Stimulated activated CD8-positive, alpha-beta memory T cell treated with anti-CD3 and anti-CD28 coated beads, Interleukin-4, amount 100 ng/mL, for 24 hours (primary cell): ENCODE results near the gene IFI30.
A peak's percentile ranks its signal among the peaks of the same experiment; 100 is the strongest.

Source experiments
- DNase-seq: peaks from one replicate; pipeline ENCODE4 v3.0.0-alpha.2; 2020; ENCODE audit warnings: low read depth

Gene IFI30

GRCh38 chr19:18173572-18174288 lies at the start of gene IFI30:
Gene IFI30, plus strand, starts transcription at chr19:18173813. Its CDS starts 29 bp downstream, at chr19:18173842.
- DNase-seq, result no peak

GRCh38 chr19:18123819-18124218 lies 49.8 kb upstream of the IFI30 start:
- DNase-seq, result no peak

- no peak for DNase-seq
Observed at GRCh38 chr19:18126097-18126496, 47.5 kb upstream of the IFI30 start.

- no peak for DNase-seq
Observed at GRCh38 chr19:18128044-18128443, 45.6 kb upstream of the IFI30 start.

- no peak for DNase-seq
Observed at GRCh38 chr19:18128805-18129204, 44.8 kb upstream of the IFI30 start.

GRCh38 chr19:18130523-18131242 lies 42.9 kb upstream of the IFI30 start:
- no peak for DNase-seq

GRCh38 chr19:18131841-18132596 lies 41.6 kb upstream of the IFI30 start:
- no peak for DNase-seq

- no peak for DNase-seq
Observed at GRCh38 chr19:18135712-18136584, 37.7 kb upstream of the IFI30 start.

- no peak for DNase-seq
Observed at GRCh38 chr19:18137242-18137641, 36.4 kb upstream of the IFI30 start.

- DNase-seq, result no peak
Observed at GRCh38 chr19:18137657-18138339, 35.8 kb upstream of the IFI30 start.

- no peak for DNase-seq
Observed at GRCh38 chr19:18140473-18140872, 33.1 kb upstream of the IFI30 start.

- DNase-seq, result no peak
Observed at GRCh38 chr19:18141031-18141430, 32.6 kb upstream of the IFI30 start.

GRCh38 chr19:18143902-18144301 lies 29.7 kb upstream of the IFI30 start:
- DNase-seq, result no peak

- no peak for DNase-seq
Observed at GRCh38 chr19:18144361-18144760, 29.3 kb upstream of the IFI30 start.

- no peak for DNase-seq
Observed at GRCh38 chr19:18144906-18145305, 28.7 kb upstream of the IFI30 start.

- DNase-seq, result no peak
Observed at GRCh38 chr19:18145391-18145999, 28.1 kb upstream of the IFI30 start.

GRCh38 chr19:18147396-18147795 lies 26.2 kb upstream of the IFI30 start:
- no peak for DNase-seq

GRCh38 chr19:18149596-18149975 lies 24.0 kb upstream of the IFI30 start:
- DNase-seq, result no peak

- no peak for DNase-seq
Observed at GRCh38 chr19:18150776-18151624, 22.6 kb upstream of the IFI30 start.

GRCh38 chr19:18152442-18152816 lies 21.2 kb upstream of the IFI30 start:
- peak; percentile 97 for DNase-seq
